Urinary bladder (tissue), 4 donors: Measurements from ENCODE around the gene EGR2. TPM values are rescaled to one million over a fixed set of nuclear protein-coding genes. Genes with fewer than 3 reads are reported as not detected.

Source experiments
- DNase-seq: peaks from one replicate; pipeline ENCODE4 v3.0.0-alpha.2; 2015; ENCODE audit errors: extremely low spot score
- H3K27ac ChIP-seq: one replicate; pipeline ENCODE4 v1.5.1; 2013; ENCODE audit warnings: low read depth, mild to moderate bottlenecking, moderate library complexity
- H3K36me3 ChIP-seq: one replicate; pipeline ENCODE4 v1.6.1; 2013; ENCODE audit warnings: mild to moderate bottlenecking, moderate library complexity; ENCODE audit not compliant: insufficient read depth
- H3K4me1 ChIP-seq: one replicate; pipeline ENCODE4 v1.6.1; 2013; ENCODE audit warnings: mild to moderate bottlenecking, moderate library complexity; ENCODE audit not compliant: insufficient read depth
- H3K4me3 ChIP-seq: one replicate; pipeline ENCODE4 v1.5.1; 2013; ENCODE audit warnings: low read depth, low read length
- WGBS: extraction: QIAGEN DNeasy Blood & Tissue Kit; methylation state at CpG from one replicate; pipeline ENCODE4 v1.1.7; 2013; 5-methylcytosine and 5-hydroxymethylcytosine counted together
- polyA plus RNA-seq: library from polyadenylated mRNA; stranded (reverse); fragments of 200-250 nt; gene quantifications from one replicate; pipeline ENCODE4 v1.2.3, GENCODE V29; 2013
- total RNA-seq: library from RNA; depleted of rRNA; stranded (reverse); fragments of >200 nt; gene quantifications from one replicate; pipeline ENCODE4 v1.2.3, GENCODE V29; 2014
- donor health status: healthy with polysubstance abuse.
- donor health status: healthy.

Gene EGR2
- total and polyA plus RNA-seq, 2 donors = 2.3 to 5.3 TPM

GRCh38 chr10:62842983-62843382 is 26.8 kb upstream of the EGR2 start:
- H3K4me1 ChIP-seq = no peaks in the 10 kb centered on the region
- H3K4me3 ChIP-seq = no peak overlapping the region
- WGBS = 57% methylated on average over 1 of the region's 1 CpG
- DNase-seq = no peak
- H3K27ac ChIP-seq = no peak overlapping the region
- H3K36me3 ChIP-seq = no peaks in the 10 kb centered on the region

GRCh38 chr10:62839590-62839989 is 23.4 kb upstream of the EGR2 start:
- no peak for DNase-seq
- no peaks in the 10 kb centered on the region for H3K4me1 ChIP-seq
- H3K36me3 ChIP-seq = no peaks in the 10 kb centered on the region
- H3K4me3 ChIP-seq = no peak overlapping the region
- 76% methylated on average over 2 of the region's 2 CpGs for WGBS
- H3K27ac ChIP-seq = no peak overlapping the region

GRCh38 chr10:62831346-62831745 is 15.2 kb upstream of the EGR2 start:
- Histone ChIP-seq H3K36me3 (no peaks in the 10 kb centered on the region), H3K4me3 (no peak overlapping the region), H3K4me1 (no peaks in the 10 kb centered on the region), H3K27ac (no peak overlapping the region)
- DNase-seq = no peak
- WGBS = 48% methylated on average over 2 of the region's 2 CpGs

- H3K4me1 ChIP-seq = no peaks in the 10 kb centered on the region
- H3K36me3 ChIP-seq = no peaks in the 10 kb centered on the region
- DNase-seq = no peak
- no peak overlapping the region for H3K27ac ChIP-seq
- H3K4me3 ChIP-seq = no peak overlapping the region
- WGBS = 72% methylated on average over 4 of the region's 4 CpGs
These were observed 14.5 kb upstream of the EGR2 start for GRCh38 chr10:62830679-62831078.

- H3K27ac ChIP-seq = no peak overlapping the region
- WGBS = 70% methylated on average over 2 of the region's 2 CpGs
- DNase-seq = no peak
- no peak overlapping the region for H3K4me3 ChIP-seq
- H3K36me3 ChIP-seq = no peaks in the 10 kb centered on the region
- no peaks in the 10 kb centered on the region for H3K4me1 ChIP-seq
These were observed 13.5 kb upstream of the EGR2 start for GRCh38 chr10:62829622-62830021.

GRCh38 chr10:62826273-62826672 is 10.1 kb upstream of the EGR2 start:
- no peak for DNase-seq
- Histone ChIP-seq H3K4me3 (no peak overlapping the region), H3K27ac (no peak overlapping the region), H3K4me1 (no peaks in the 10 kb centered on the region), H3K36me3 (no peaks in the 10 kb centered on the region)
- 84% methylated on average over 1 of the region's 1 CpG for WGBS

GRCh38 chr10:62820586-62820985 is 4.4 kb upstream of the EGR2 start:
- Histone ChIP-seq H3K36me3 (no peaks in the 10 kb centered on the region), H3K4me1 (no peaks in the 10 kb centered on the region), H3K27ac (no peak overlapping the region), H3K4me3 (no peak overlapping the region)
- no peak for DNase-seq
- WGBS = 66% methylated on average over 5 of the region's 5 CpGs

GRCh38 chr10:62819141-62819920 is 3.2 kb upstream of the EGR2 start:
- Histone ChIP-seq H3K36me3 (no peaks in the 10 kb centered on the region), H3K4me3 (no peak overlapping the region), H3K4me1 (no peaks in the 10 kb centered on the region), H3K27ac (no peak overlapping the region)
- no peak for DNase-seq
- WGBS = 40% methylated on average over 19 of the region's 19 CpGs

GRCh38 chr10:62818426-62819011 is 2.4 kb upstream of the EGR2 start:
- 2% methylated on average over 65 of the region's 65 CpGs for WGBS
- Histone ChIP-seq H3K27ac (no peak overlapping the region), H3K36me3 (no peaks in the 10 kb centered on the region), H3K4me3 (peak overlapping the region; percentile 76), H3K4me1 (no peaks in the 10 kb centered on the region)
- DNase-seq = no peak

GRCh38 chr10:62817766-62818425 is 1.7 kb upstream of the EGR2 start:
- H3K4me3 ChIP-seq = peak overlapping the region; percentile 76
- no peaks in the 10 kb centered on the region for H3K36me3 ChIP-seq
- no peaks in the 10 kb centered on the region for H3K4me1 ChIP-seq
- under 1% methylated on average over 51 of the region's 51 CpGs for WGBS
- no peak for DNase-seq
- H3K27ac ChIP-seq = no peak overlapping the region

- H3K4me1 ChIP-seq = no peaks in the 10 kb centered on the region
- under 1% methylated on average over 49 of the region's 49 CpGs for WGBS
- no peak overlapping the region for H3K27ac ChIP-seq
- peak overlapping the region; percentile 76 for H3K4me3 ChIP-seq
- no peaks in the 10 kb centered on the region for H3K36me3 ChIP-seq
- DNase-seq = no peak
These were observed 1.1 kb upstream of the EGR2 start for GRCh38 chr10:62817121-62817765.

GRCh38 chr10:62816076-62816330 is 163 bp downstream of the EGR2 start:
- H3K36me3 ChIP-seq = no peaks in the 10 kb centered on the region
- DNase-seq = no peak
- peak overlapping the region; percentile 76 for H3K4me3 ChIP-seq
- H3K4me1 ChIP-seq = no peaks in the 10 kb centered on the region
- under 1% methylated on average over 2 of the region's 2 CpGs for WGBS
- no peak overlapping the region for H3K27ac ChIP-seq

GRCh38 chr10:62815381-62816075 is 638 bp downstream of the EGR2 start:
- Histone ChIP-seq H3K36me3 (no peaks in the 10 kb centered on the region), H3K4me1 (no peaks in the 10 kb centered on the region), H3K4me3 (peak overlapping the region; percentile 26), H3K27ac (no peak overlapping the region)
- 1% methylated on average over 60 of the region's 60 CpGs for WGBS
- no peak for DNase-seq
